Measurements from ENCODE around the gene PCSK6. TPM values are rescaled to one million over a fixed set of nuclear protein-coding genes. Genes with fewer than 3 reads are reported as not detected.
"Not testable (repeated sequence)": the region's sequence is repeated elsewhere in the genome, so short reads cannot be mapped to it uniquely, and the experiment has no call there.

PCSK6 gene
- polyA plus RNA-seq, 12 donors = 7.7 to 28.6 (median 10.9) TPM; not detected in 1

DNA sequence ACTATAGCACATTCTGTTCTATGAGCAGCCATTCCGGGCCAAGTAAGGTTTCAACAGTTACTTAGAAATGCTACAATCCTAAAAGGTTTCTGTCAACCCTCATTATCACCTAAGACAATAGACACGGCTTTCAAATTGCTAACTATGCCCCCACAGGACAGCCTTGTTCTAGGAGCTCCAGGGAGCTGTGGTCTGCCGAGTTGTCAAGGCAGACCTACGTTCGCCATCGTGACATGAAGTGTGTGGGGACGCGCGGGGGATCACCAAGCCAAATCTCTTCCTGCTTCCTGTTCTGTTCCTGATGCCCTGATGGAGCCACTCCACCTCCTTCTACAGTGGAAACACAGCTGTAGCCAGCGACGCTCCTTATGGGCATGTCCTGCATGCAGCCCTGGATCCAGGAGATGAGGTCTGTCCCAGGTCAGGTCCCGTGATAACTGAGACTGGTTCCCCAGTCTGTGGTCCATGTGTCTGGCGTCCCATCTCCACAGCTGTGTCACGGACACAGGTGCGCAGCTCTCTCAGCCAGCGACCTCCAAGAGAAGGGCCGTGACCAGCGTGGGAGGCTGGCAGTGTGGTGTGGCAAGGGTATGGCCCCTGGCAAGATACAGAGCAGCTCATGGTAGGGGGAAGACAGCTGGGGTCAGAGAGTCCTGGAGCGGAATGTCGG, 82.8 kb downstream of the PCSK6 start:
- DNase-seq = no peak

GRCh38 chr15:101406036-101406435, 83.5 kb downstream of the PCSK6 start:
- DNase-seq = no peak

GRCh38 chr15:101404245-101404644, 85.3 kb downstream of the PCSK6 start:
- DNase-seq = no peak

GRCh38 chr15:101402883-101403282, 86.6 kb downstream of the PCSK6 start:
- not testable (repeated sequence) for DNase-seq

DNA sequence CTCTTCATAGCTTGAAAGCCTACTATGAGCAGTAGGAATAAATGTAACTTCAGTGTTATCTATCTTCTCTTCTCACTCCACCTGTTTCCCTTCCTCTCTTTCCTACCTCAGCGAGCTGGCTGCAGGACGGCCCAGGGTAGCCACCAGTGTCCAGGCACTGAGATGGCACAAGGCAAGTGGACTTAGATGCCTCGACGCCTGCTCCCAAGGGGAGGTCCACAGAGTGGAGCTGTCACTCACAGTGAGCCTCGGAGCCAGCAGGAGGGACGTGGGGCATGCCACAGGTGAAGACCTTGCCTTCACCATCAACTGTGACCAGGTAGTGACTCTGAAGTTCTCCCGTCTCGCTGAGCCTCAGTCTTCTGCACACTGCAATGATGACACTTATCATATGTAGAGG, 88.2 kb downstream of the PCSK6 start:
- no peak for DNase-seq

GRCh38 chr15:101399431-101399830, 90.1 kb downstream of the PCSK6 start:
- no peak for DNase-seq

GRCh38 chr15:101398247-101398646, 91.3 kb downstream of the PCSK6 start:
- DNase-seq = no peak

- DNase-seq = no peak
Measured at GRCh38 chr15:101397521-101398003, 91.9 kb downstream of the PCSK6 start.

GRCh38 chr15:101396484-101397261, 92.8 kb downstream of the PCSK6 start:
- DNase-seq = no peak

DNA sequence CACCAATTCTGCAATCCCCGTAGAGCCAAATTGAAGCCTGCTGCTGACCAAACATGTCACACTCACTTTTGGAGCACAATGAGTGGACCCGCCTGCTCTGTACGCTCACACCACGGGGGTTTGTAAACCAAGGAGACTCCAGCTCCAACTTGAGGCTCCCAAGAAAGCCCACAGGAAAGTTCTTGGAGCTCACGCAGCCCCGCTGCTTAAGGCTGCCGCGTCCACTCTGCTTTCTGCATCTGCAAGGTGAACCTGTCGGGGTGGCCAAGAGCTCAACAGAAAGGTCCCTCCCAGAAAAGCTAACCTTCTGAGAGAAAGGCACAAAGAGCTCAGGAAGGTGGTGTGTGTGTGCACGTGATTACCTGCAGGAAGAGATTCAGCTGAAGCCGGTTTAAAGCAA, 94.9 kb downstream of the PCSK6 start:
- DNase-seq = no peak

DNA sequence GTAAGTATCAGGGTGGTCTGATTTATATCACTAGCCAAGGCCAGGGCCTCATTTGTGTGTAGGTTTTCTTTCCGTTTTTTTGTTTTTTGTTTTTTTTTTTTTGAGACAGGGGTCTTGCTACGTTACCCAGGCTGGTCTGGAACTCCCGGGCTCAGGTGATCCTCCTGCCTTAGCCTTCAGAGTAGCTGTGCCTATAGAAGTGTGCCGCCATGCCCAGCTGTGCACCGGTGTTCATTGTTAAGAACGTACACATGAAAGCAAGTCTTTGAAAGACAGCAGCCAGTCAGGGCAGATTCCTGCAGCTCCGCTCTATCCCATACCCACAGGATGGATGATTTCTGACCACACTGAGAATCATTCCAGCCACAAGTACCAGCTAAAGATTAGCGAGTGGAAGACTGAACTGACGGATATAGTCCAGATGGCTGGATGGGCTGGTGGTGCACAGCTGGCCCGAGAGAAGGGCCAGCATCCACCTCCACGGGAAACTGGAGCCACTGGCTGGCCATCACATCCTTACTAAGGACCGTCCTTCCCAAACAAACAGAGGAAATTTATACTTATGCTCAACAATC, 95.4 kb downstream of the PCSK6 start:
- no peak for DNase-seq

DNA sequence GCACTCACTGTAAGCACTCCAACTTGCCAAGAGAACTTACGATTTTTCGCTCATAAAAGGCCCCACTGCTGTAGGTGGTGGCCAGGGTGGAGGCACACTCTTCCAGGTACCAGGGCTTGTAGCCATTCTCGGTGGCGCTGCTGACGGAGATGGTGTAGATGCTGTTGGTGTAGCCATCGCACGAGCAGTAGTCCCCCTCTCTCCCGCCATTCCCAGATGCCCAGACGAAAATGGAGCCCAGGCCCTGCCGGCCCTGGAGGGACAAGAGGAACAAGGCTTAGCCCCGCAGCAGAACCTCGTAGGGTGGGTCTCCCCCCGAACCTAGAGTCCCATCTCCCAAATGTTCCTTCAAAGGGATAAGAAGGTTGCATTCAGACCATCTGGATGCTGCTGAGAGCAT, 96.3 kb downstream of the PCSK6 start:
- DNase-seq = no peak

DNA sequence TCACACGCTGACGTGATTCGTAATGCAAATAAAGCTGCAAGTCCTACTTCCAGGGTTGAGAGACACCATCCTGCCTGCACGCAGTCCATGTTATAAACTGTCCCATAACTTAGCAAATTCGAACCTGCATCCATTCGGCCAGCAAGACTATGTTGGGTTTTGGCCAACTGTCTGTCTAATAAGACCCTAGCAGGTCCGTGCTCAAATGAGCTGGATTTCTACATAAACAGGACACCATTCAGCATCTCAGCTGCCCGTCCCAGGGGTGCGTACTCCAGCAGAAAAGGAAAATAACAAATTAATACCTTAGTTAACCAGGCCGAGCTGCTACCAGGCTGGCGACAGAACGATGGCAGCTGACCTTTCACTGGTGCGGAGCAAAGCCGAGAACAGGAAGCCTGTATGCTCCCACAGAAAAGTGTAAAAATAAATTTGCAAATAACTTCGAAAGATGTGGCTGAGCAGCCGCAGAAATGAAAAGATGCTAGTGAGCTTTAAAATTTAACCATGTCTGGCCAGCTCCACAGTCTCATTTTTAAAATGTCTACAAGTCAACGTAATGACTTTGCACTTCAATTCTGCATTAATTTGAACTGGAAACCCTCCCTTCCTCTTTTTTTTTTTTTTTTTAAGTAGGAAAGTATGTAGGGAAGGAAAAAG, 97.4 kb downstream of the PCSK6 start:
- no peak for DNase-seq

DNA sequence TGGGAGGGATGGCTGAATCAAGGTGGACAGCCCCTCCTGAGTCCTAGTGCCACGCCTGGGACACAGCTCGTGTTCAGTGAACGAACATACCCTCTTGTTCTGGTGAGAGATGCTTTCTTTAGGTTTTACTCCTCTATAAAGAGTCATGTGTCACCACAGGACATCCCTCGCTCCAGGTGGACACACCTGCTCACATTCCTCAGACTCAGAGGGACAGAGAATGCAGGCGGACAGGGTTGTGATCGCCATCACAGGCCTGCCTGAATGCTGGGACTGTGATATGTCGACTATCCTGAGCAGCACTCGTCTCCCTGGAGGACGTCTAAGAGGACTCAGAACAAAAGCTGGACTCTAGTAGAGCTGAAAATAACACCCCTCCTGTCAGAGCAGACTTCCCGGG, 98.1 kb downstream of the PCSK6 start:
- DNase-seq = no peak

- DNase-seq = no peak
Measured at GRCh38 chr15:101390462-101390861, 99.0 kb downstream of the PCSK6 start.

- no peak for DNase-seq
Measured at GRCh38 chr15:101390060-101390459, 99.4 kb downstream of the PCSK6 start.

DNA sequence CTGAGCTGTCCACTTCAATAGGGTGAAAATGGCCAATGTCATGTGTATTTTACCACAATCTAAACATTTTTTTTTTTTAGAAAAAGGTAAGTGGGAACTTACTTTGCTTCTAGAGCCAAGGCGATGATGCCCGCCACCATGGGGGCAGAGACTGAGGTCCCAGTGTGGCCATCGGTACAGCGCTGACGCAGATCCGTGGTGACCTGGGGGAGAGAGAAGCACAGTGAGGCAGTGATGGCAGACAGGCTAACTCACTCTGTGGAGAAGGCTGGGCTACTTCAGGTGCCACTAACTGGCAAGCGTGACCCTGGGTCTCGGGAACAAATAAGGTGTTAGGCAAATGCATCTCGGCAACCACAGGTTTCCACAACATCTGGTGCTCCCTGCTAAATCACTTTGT, 100.1 kb downstream of the PCSK6 start:
- no peak for DNase-seq

GRCh38 chr15:101388046-101388445, 101.5 kb downstream of the PCSK6 start:
- no peak for DNase-seq

GRCh38 chr15:101387574-101387973, 101.9 kb downstream of the PCSK6 start:
- DNase-seq = no peak

GRCh38 chr15:101386967-101387366, 102.5 kb downstream of the PCSK6 start:
- no peak for DNase-seq

GRCh38 chr15:101386006-101386405, 103.5 kb downstream of the PCSK6 start:
- no peak for DNase-seq

DNA sequence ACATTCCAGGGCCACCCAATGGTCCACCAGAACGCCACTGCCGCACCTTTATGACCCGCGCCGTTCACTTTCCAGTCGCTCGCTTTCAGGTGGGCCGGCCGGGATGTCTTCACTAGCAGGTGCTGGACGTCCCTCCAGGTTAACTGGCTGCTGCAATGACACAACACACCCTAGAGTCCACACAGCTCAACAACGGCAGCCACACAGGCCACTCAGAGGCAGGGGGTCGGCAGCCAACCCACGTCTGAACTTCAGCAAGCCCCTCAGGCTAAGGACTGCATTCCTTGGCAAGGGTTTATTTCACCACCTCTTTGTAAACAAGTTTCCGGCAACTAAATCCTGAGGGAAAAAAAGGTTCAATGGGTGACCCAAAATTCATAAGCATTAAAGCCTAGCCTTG, 105.2 kb downstream of the PCSK6 start:
- DNase-seq = no peak

All from muscle of arm (tissue), 12 donors.